ENCODE measurements around the gene CRELD2.

The CRELD2 gene

GRCh38 chr22:49934891-49935557 lies 16.6 kb downstream of the CRELD2 start:
- Histone ChIP-seq H3K4me1 (peaks cover 25% of the 10 kb centered on the region), H3K36me3 (no peaks in the 10 kb centered on the region), H3K9me3 (no peaks in the 10 kb centered on the region), H3K27me3 (no peaks in the 10 kb centered on the region), H3K4me3 (ENCODE audit: low read depth, low read length) (no peak overlapping the region)
- TF ChIP-seq CTCF (IDR thresholded peaks at IDR 0.05; ENCODE audit: low read depth, low read length): no peak
- DNase-seq: peak; percentile 64

- Histone ChIP-seq H3K4me3 (ENCODE audit: low read depth, low read length) (no peak overlapping the region), H3K9me3 (no peaks in the 10 kb centered on the region), H3K4me1 (peaks cover 25% of the 10 kb centered on the region), H3K36me3 (no peaks in the 10 kb centered on the region), H3K27me3 (no peaks in the 10 kb centered on the region)
- no peak for DNase-seq
- no peak for TF ChIP-seq CTCF (IDR thresholded peaks at IDR 0.05; ENCODE audit: low read depth, low read length)
Measured at GRCh38 chr22:49935561-49935960, 17.1 kb downstream of the CRELD2 start.

DNA sequence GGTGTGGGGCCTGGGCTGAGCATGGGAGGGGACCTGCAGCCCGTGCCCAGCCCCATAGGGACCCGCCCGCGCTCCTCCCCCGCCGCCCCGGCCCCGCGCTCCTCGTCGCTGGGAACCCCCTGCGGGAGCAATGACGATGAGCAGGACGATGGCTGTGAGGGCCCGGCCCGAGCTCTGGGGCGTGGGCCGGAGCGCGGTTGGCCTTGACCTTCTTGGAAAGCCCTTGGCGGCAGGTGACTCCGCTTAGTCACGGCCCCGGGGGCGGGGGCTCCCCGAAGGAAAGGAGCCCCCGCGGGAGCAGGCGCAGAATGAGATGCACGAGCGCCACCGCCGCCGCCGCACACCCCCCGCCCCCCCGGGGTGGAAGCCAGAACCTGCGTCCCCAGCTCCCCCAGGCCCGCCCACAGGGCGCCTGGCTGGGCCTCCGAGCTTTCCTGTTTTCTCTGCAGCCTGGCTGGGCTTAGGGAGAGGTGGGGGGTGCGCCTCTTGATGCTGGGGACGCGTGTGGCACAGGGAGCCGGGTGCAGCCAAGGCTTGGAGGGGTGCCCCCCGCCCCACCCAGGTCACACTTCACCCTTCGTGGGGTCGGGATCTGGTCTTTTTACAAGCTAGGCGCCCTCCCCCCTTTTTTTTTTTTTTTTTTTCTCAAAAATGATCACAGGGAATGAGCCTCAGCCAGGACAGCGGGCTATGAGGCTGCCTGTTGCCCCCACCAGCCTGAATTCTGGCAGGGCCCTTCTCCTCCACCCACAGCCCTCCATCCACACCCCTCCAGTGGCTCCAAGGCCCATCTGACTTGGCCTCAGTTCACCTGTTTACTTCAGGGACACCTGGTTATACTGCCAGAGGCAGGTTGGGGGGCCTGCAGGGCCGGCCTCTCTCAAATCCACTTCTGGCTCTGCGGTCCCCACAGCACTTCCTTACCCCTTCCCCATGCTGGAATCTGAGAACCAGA lies 17.9 kb downstream of the CRELD2 start:
- H3K4me3 ChIP-seq (ENCODE audit: low read depth, low read length): peak overlapping the region; percentile 53
- no peaks in the 10 kb centered on the region for H3K27me3 ChIP-seq
- H3K4me1 ChIP-seq: peaks cover 25% of the 10 kb centered on the region
- no peak for TF ChIP-seq CTCF (IDR thresholded peaks at IDR 0.05; ENCODE audit: low read depth, low read length)
- H3K9me3 ChIP-seq: no peaks in the 10 kb centered on the region
- DNase-seq: peak; percentile 81
- H3K36me3 ChIP-seq: no peaks in the 10 kb centered on the region

GRCh38 chr22:49936973-49937757 lies 18.7 kb downstream of the CRELD2 start:
- no peak overlapping the region for H3K4me3 ChIP-seq (ENCODE audit: low read depth, low read length)
- peaks cover 25% of the 10 kb centered on the region for H3K4me1 ChIP-seq
- TF ChIP-seq CTCF (IDR thresholded peaks at IDR 0.05; ENCODE audit: low read depth, low read length): no peak
- H3K9me3 ChIP-seq: no peaks in the 10 kb centered on the region
- no peaks in the 10 kb centered on the region for H3K27me3 ChIP-seq
- H3K36me3 ChIP-seq: no peaks in the 10 kb centered on the region
- no peak for DNase-seq

DNA sequence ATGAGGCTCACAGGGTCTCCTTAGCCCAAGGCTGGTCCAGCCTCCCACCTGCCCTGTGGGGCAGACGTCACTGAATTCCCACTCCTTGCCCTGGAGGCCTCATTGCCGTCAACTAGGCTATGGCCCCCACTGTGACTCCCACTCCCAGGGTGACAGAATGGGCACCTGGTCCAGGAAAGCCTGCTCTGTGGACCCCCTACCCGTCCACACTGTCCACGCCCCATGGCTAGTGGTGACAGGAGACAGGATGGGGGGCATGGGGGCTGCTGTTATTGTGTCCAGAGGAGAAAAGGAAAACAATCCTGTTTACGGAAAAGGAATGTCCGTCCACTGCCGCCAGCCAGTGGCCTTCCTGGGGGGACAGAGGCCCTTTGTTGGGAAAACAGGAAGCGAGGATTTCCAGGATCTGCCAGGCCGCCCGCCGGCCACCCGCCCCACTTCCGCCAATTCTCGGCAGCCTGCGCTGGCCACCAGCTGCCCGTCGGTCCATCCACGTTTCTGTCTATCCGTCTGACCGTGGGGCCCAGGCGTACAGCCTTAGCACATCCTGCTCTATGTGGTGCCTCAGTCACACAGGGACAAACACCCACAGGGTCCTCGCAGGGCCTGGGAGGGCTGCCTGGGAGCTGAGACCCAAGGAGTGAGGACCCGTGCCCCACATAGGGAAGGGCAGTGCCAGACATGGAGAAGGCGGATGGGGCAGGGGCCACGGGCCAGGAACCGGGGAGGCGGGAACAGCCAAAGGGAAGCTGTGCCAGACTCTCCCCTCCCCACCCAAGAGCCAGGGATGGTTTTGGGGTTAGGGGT lies 19.5 kb downstream of the CRELD2 start:
- TF ChIP-seq CTCF (IDR thresholded peaks at IDR 0.05; ENCODE audit: low read depth, low read length): no peak
- peaks cover 25% of the 10 kb centered on the region for H3K4me1 ChIP-seq
- no peak for DNase-seq
- H3K27me3 ChIP-seq: no peaks in the 10 kb centered on the region
- no peaks in the 10 kb centered on the region for H3K9me3 ChIP-seq
- no peaks in the 10 kb centered on the region for H3K36me3 ChIP-seq
- no peak overlapping the region for H3K4me3 ChIP-seq (ENCODE audit: low read depth, low read length)
